PC-3 (cell line): ENCODE measurements around the gene LPCAT4. TPM values are rescaled to one million over a fixed set of nuclear protein-coding genes. Genes with fewer than 3 reads are reported as not detected.

Source experiments
- ATAC-seq: fragments of 200-7000 bp; cut with Tn5 transposase; 2 replicates; pipeline ENCODE4 v1.9.1; 2020; ENCODE audit warnings: mild to moderate bottlenecking, moderate library complexity
- BruUV-seq: library from RNA; stranded (reverse); fragments of 400-500 nt; replicated peaks from 2 replicates; lab custom pipeline; 2021; lab: Mats Ljungman, UMichigan
- CTCF ChIA-PET: fragments of 300-600 bp; sonication (Branson Sonifier 250); formaldehyde crosslinking; loops from one replicate; lab custom pipeline; 2022; ENCODE audit warnings: antibody characterized with exemption; lab: Charles Lee
- POLR2A ChIA-PET: fragments of 300-600 bp; sonication (Branson Sonifier 250); formaldehyde crosslinking; loops from one replicate; lab custom pipeline; 2022; ENCODE audit warnings: antibody characterized with exemption; ENCODE audit not compliant: unreplicated experiment; lab: Charles Lee
- DNase-seq: peaks from one replicate; pipeline ENCODE4 v3.0.0-alpha.2; 2015
- H2AFZ ChIP-seq: fragments of 300-600 bp; sonication (generic); 2 replicates; pipeline ENCODE4 v1.6.0; 2016; ENCODE audit warnings: antibody characterized with exemption, low read length
- H3F3A ChIP-seq: fragments of 300-600 bp; sonication (generic); one replicate; pipeline ENCODE4 v1.6.0; 2017; ENCODE audit warnings: antibody characterized with exemption, low read length, control low read depth, mild to moderate bottlenecking; ENCODE audit not compliant: unreplicated experiment
- H3K27ac ChIP-seq: fragments of 300-600 bp; sonication (generic); 2 replicates; pipeline ENCODE4 v1.5.1; 2016; ENCODE audit warnings: mild to moderate bottlenecking, low read length
- H3K27me3 ChIP-seq: fragments of 300-600 bp; sonication (generic); 2 replicates; pipeline ENCODE4 v1.6.1; 2016; ENCODE audit warnings: low read length, mixed read lengths
- H3K36me3 ChIP-seq: fragments of 300-600 bp; sonication (generic); 2 replicates; pipeline ENCODE4 v1.6.1; 2016; ENCODE audit warnings: low read depth, mixed run types, low read length, mixed read lengths
- H3K4me1 ChIP-seq: fragments of 300-600 bp; sonication (generic); 2 replicates; pipeline ENCODE4 v1.5.1; 2016; ENCODE audit warnings: low read length; ENCODE audit not compliant: insufficient read depth
- H3K4me2 ChIP-seq: fragments of 300-600 bp; sonication (generic); 2 replicates; pipeline ENCODE4 v1.6.0; 2016; ENCODE audit warnings: low read length
- H3K4me3 ChIP-seq: fragments of 300-600 bp; sonication (generic); 2 replicates; pipeline ENCODE4 v1.5.1; 2016; ENCODE audit warnings: mild to moderate bottlenecking, low read length, mixed read lengths
- H3K79me2 ChIP-seq: fragments of 300-600 bp; sonication (generic); 2 replicates; pipeline ENCODE4 v1.6.1; 2017; ENCODE audit warnings: low read length, mixed read lengths
- H3K9ac ChIP-seq: fragments of 300-600 bp; sonication (generic); 2 replicates; pipeline ENCODE4 v1.6.0; 2016; ENCODE audit warnings: mild to moderate bottlenecking, low read length
- H3K9me2 ChIP-seq: fragments of 300-600 bp; sonication (generic); replicated peaks from 2 replicates; pipeline ENCODE4 v1.6.1; 2016; ENCODE audit warnings: mixed run types, low read length, mixed read lengths
- H3K9me3 ChIP-seq: fragments of 300-600 bp; sonication (generic); 2 replicates; pipeline ENCODE4 v1.6.1; 2016; ENCODE audit warnings: low read length, mixed read lengths
- H4K20me1 ChIP-seq: fragments of 300-600 bp; sonication (generic); 2 replicates; pipeline ENCODE4 v1.6.1; 2016; ENCODE audit warnings: low read length, mixed read lengths
- EZH2 ChIP-seq: fragments of 300-600 bp; sonication (generic); IDR thresholded peaks from one replicate; pipeline ENCODE4 v1.6.1; 2017; ENCODE audit warnings: antibody characterized with exemption, mild to moderate bottlenecking, low read length; ENCODE audit not compliant: unreplicated experiment
- EZH2phosphoT487 ChIP-seq: fragments of 300-600 bp; sonication (generic); IDR thresholded peaks from 2 replicates; pipeline ENCODE4 v1.6.1; 2018; ENCODE audit warnings: mild to moderate bottlenecking, antibody characterized with exemption, low read length, borderline replicate concordance
- intact Hi-C: fragments of 100-400 bp; cut with micrococcal nuclease; formaldehyde crosslinking; loops from 2 replicates; pipeline ENCODE4 v1.9.0; 2023
- total RNA-seq: library from RNA; depleted of rRNA; stranded (reverse); fragments of >200 nt; gene quantifications from 2 replicates; pipeline ENCODE4 v1.2.3, GENCODE V29; 2014
- TF ChIP-seq, protein P1 (sequence below): fragments of 300-600 bp; sonication (generic); conservative IDR thresholded peaks from 2 replicates; pipeline ENCODE4 v1.5.1; 2017; ENCODE audit warnings: antibody characterized with exemption, low read depth, mild to moderate bottlenecking, low read length

Gene LPCAT4
- total RNA-seq, 1 experiment from 2014 or later, result 37.0 TPM

GRCh38 chr15:34373951-34374350 lies 7.0 kb upstream of the LPCAT4 start:
- H3K27me3 ChIP-seq, result no peaks in the 10 kb centered on the region
- H3K79me2 ChIP-seq, result no peaks in the 10 kb centered on the region
- H4K20me1 ChIP-seq, result no peaks in the 10 kb centered on the region
- H3K9ac ChIP-seq, result no peak overlapping the region
- ChIA-PET POLR2A (no interaction called here), CTCF (no interaction called here)
- H3K9me2 ChIP-seq, result no peaks in the 10 kb centered on the region
- BruUV-seq, result no TSS peak
- H3K4me1 ChIP-seq, result peaks cover 11% of the 10 kb centered on the region; the same call in 1 of the 2 replicates
- no peak overlapping the region for H3K4me2 ChIP-seq
- no peak overlapping the region for H3K27ac ChIP-seq
- H3K9me3 ChIP-seq, result no peaks in the 10 kb centered on the region
- TF ChIP-seq, protein P1, sequence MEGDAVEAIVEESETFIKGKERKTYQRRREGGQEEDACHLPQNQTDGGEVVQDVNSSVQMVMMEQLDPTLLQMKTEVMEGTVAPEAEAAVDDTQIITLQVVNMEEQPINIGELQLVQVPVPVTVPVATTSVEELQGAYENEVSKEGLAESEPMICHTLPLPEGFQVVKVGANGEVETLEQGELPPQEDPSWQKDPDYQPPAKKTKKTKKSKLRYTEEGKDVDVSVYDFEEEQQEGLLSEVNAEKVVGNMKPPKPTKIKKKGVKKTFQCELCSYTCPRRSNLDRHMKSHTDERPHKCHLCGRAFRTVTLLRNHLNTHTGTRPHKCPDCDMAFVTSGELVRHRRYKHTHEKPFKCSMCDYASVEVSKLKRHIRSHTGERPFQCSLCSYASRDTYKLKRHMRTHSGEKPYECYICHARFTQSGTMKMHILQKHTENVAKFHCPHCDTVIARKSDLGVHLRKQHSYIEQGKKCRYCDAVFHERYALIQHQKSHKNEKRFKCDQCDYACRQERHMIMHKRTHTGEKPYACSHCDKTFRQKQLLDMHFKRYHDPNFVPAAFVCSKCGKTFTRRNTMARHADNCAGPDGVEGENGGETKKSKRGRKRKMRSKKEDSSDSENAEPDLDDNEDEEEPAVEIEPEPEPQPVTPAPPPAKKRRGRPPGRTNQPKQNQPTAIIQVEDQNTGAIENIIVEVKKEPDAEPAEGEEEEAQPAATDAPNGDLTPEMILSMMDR, result no peak
- TF ChIP-seq EZH2 (no peak), EZH2phosphoT487 (no peak)
- H2AFZ ChIP-seq, result no peak overlapping the region
- no peak for DNase-seq
- H3K36me3 ChIP-seq, result no peaks in the 10 kb centered on the region
- intact Hi-C loops, result no loop called here
- no peak for ATAC-seq
- no peaks in the 10 kb centered on the region for H3F3A ChIP-seq
- H3K4me3 ChIP-seq, result no peak overlapping the region

DNA sequence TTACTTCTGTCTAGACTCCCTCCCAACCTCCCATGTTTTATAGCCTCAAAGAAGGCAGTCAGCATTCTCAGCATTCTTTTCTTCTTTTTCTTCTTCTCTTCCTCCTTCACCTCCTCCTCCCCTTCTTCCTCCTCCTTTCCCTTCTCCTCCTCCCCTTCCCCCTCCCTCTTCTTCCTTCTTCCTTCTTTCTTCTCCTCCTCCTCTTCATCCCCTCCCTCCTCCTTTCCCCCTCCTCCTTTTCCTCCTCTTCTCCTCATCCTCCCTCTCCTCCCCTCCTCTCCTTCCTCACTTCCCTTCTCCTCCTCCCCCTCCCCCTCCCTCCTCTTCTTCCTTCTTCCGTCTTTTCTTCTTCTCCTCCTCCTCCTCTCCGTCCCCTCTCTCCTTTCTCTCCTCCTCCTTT lies 3.6 kb upstream of the LPCAT4 start:
- no peak for ATAC-seq
- Histone ChIP-seq H3K9me2 (no peaks in the 10 kb centered on the region), H3F3A (no peaks in the 10 kb centered on the region), H3K4me3 (no peak overlapping the region), H3K9me3 (no peaks in the 10 kb centered on the region), H4K20me1 (peaks cover 5% of the 10 kb centered on the region; the same call in 1 of the 2 replicates), H3K9ac (no peak overlapping the region), H3K27ac (no peak overlapping the region), H3K4me1 (peaks cover 23% of the 10 kb centered on the region; the same call in 1 of the 2 replicates), H2AFZ (no peak overlapping the region), H3K36me3 (no peaks in the 10 kb centered on the region), H3K27me3 (no peaks in the 10 kb centered on the region), H3K4me2 (no peak overlapping the region), H3K79me2 (peaks cover 12% of the 10 kb centered on the region)
- no TSS peak for BruUV-seq
- TF ChIP-seq EZH2phosphoT487 (no peak), EZH2 (no peak)
- TF ChIP-seq, protein P1, result no peak
- CTCF ChIA-PET, result no interaction called here
- no peak for DNase-seq
- POLR2A ChIA-PET, result no interaction called here
- intact Hi-C loops, result no loop called here

DNA sequence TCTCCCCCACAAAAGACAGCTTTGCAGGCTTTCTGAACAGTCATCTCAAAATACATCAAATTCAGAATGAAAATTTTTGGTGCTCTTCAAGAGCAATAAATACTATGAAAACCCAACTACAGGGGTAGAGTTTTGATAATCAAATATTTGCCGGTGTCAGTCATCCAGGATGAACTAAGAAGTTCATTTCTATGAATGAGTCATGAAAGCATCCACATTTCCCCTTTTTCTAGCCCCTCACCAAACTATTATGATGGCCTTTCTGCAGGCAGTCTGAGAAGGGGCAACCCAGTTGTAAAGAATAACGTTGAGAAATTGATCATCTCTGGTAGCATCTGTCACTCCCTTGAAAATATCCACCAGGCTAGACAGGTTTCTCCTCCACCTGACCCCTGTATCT lies 3.1 kb upstream of the LPCAT4 start:
- no peaks in the 10 kb centered on the region for H3F3A ChIP-seq
- peaks cover 28% of the 10 kb centered on the region; the same call in 1 of the 2 replicates for H3K4me1 ChIP-seq
- TF ChIP-seq EZH2 (no peak), EZH2phosphoT487 (no peak)
- TF ChIP-seq, protein P1, result no peak
- H3K9me3 ChIP-seq, result no peaks in the 10 kb centered on the region
- H3K27ac ChIP-seq, result no peak overlapping the region
- H3K79me2 ChIP-seq, result peaks cover 17% of the 10 kb centered on the region
- H3K9ac ChIP-seq, result no peak overlapping the region
- H4K20me1 ChIP-seq, result peaks cover 10% of the 10 kb centered on the region; the same call in 1 of the 2 replicates
- intact Hi-C loops, result no loop called here
- H3K4me2 ChIP-seq, result no peak overlapping the region
- POLR2A ChIA-PET, result no interaction called here
- H3K36me3 ChIP-seq, result no peaks in the 10 kb centered on the region
- BruUV-seq, result no TSS peak
- H3K27me3 ChIP-seq, result no peaks in the 10 kb centered on the region
- H2AFZ ChIP-seq, result no peak overlapping the region
- ATAC-seq (no peak), DNase-seq (no peak)
- CTCF ChIA-PET, result no interaction called here
- no peak overlapping the region for H3K4me3 ChIP-seq
- no peaks in the 10 kb centered on the region for H3K9me2 ChIP-seq
